ENCODE measurements around the gene RNF44.
A peak's percentile ranks its signal among the peaks of the same experiment; 100 is the strongest.

Gene RNF44

GRCh38 chr5:176573564-176574296, 36.5 kb upstream of the RNF44 start:
- H4K20me1 ChIP-seq, result no peaks in the 10 kb centered on the region
- TF ChIP-seq Cebpa-rat (IDR thresholded peaks at IDR 0.05), result no peak
- no peaks in the 10 kb centered on the region for H3K36me3 ChIP-seq
- H3K27ac ChIP-seq, result no peak overlapping the region
- no peak overlapping the region for H3K9ac ChIP-seq
- no peaks in the 10 kb centered on the region for H3K27me3 ChIP-seq
- H3K4me1 ChIP-seq, result peaks cover 22% of the 10 kb centered on the region
- H3K4me3 ChIP-seq, result no peak overlapping the region
- H3K4me2 ChIP-seq, result no peak overlapping the region
- no peaks in the 10 kb centered on the region for H3K9me3 ChIP-seq

DNA sequence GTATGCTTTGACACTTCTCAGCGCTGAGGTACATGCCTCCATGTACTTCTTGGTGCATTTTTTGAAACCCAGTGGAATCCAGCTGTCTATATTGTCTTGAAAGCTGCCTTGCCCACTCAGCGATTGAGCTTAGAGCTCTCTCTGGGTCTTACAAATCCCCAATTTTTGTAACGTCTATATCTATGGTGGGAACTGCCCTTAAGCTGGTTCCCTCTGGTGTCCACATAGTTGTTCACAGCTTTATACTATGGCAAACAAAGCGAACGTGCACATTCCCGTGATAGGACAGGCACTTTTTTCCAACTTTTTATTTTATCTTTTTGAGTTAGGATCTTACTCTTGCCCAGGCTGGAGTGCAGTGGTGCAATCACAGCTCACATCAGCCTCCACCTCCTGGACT, 32.8 kb upstream of the RNF44 start:
- Histone ChIP-seq H3K4me2 (no peak overlapping the region), H3K27ac (no peak overlapping the region), H3K27me3 (no peaks in the 10 kb centered on the region), H4K20me1 (no peaks in the 10 kb centered on the region), H3K36me3 (no peaks in the 10 kb centered on the region), H3K4me3 (no peak overlapping the region), H3K4me1 (0 out of 2 replicates have a peak, but pooled peaks cover 5% of the 10 kb centered on the region), H3K9me3 (0 out of 2 replicates have a peak, but pooled peaks cover 5% of the 10 kb centered on the region), H3K9ac (no peak overlapping the region)
- TF ChIP-seq Cebpa-rat (IDR thresholded peaks at IDR 0.05), result no peak

DNA sequence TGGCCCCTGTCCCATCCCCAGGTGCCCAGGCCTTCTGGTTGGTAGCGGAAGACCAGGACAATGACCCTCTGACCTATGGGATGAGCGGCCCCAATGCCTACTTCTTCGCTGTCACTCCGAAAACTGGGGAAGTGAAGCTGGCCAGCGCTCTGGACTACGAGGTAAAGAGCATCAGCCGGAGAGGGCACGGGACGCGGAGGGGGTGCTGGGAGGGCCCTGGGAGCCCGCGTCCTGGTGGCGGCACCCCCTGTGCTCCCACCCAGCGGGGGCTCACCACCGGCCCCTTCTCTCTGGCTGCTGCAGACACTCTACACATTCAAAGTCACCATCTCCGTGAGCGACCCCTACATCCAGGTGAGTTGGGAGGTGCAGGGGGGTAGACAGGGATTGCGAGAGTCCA, 31.5 kb upstream of the RNF44 start:
- no peak for TF ChIP-seq Cebpa-rat (IDR thresholded peaks at IDR 0.05)
- H3K9me3 ChIP-seq, result 0 out of 2 replicates have a peak, but pooled peaks cover 5% of the 10 kb centered on the region
- no peaks in the 10 kb centered on the region for H3K36me3 ChIP-seq
- no peaks in the 10 kb centered on the region for H4K20me1 ChIP-seq
- H3K4me2 ChIP-seq, result no peak overlapping the region
- no peak overlapping the region for H3K4me3 ChIP-seq
- H3K27ac ChIP-seq, result no peak overlapping the region
- H3K4me1 ChIP-seq, result 0 out of 2 replicates have a peak, but pooled peaks cover 5% of the 10 kb centered on the region
- H3K27me3 ChIP-seq, result no peaks in the 10 kb centered on the region
- H3K9ac ChIP-seq, result no peak overlapping the region

DNA sequence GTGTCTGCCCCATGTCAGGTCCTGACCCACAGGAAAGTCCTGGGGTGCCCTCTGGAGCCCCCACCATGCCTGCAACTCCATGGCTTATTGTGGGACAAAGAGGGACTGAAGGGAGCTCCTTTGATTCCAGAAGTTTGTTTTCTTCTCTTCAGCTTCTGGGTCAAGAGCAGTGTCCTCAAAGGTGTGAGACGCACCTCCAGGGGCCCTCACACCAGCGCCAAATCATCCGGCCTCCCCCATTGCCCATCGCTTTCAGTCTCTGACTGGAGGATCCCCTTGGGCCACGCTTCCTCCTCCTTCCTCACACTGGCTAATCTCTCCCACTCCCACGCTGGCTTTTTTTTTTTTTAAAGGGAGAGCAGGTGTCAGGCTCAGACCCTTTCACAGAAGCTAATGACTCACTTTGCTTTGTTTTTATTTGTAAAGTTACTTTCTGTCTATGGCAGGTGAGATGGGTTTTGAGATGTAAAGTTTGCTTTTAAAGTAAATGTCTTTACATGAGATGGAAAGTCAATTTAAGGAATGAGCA, 28.6 kb upstream of the RNF44 start:
- Histone ChIP-seq H3K4me2 (no peak overlapping the region), H3K9me3 (0 out of 2 replicates have a peak, but pooled peaks cover 5% of the 10 kb centered on the region), H3K36me3 (no peaks in the 10 kb centered on the region), H4K20me1 (no peaks in the 10 kb centered on the region), H3K27ac (no peak overlapping the region), H3K4me1 (peaks cover 2% of the 10 kb centered on the region), H3K4me3 (no peak overlapping the region), H3K27me3 (no peaks in the 10 kb centered on the region), H3K9ac (no peak overlapping the region)
- no peak for TF ChIP-seq Cebpa-rat (IDR thresholded peaks at IDR 0.05)

DNA sequence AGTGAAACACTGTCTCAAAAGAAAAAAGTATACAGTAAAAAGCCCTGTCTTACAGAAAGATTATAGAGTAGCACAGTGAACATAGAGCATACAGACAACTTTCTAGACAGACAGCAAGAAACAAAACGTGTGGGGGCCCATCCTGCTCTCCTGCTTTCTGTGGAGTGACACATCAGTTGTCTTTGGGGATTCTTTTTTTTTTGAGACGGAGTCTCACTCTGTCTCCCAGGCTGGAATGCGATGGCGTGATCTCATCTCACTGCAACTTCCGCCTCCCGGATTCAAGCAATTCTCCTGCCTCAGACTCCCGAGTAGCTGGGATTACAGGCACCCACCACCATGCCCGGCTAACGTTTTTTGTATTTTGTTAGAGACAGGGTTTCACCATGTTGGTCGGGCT, 26.8 kb upstream of the RNF44 start:
- Histone ChIP-seq H3K27ac (no peak overlapping the region), H4K20me1 (no peaks in the 10 kb centered on the region), H3K36me3 (no peaks in the 10 kb centered on the region), H3K9me3 (0 out of 2 replicates have a peak, but pooled peaks cover 6% of the 10 kb centered on the region), H3K4me1 (peaks cover 19% of the 10 kb centered on the region), H3K27me3 (no peaks in the 10 kb centered on the region), H3K9ac (no peak overlapping the region), H3K4me2 (no peak overlapping the region), H3K4me3 (no peak overlapping the region)
- TF ChIP-seq Cebpa-rat (IDR thresholded peaks at IDR 0.05), result no peak

- Histone ChIP-seq H4K20me1 (no peaks in the 10 kb centered on the region), H3K9ac (no peak overlapping the region), H3K4me2 (no peak overlapping the region), H3K27ac (no peak overlapping the region), H3K9me3 (0 out of 2 replicates have a peak, but pooled peaks cover 9% of the 10 kb centered on the region), H3K36me3 (no peaks in the 10 kb centered on the region), H3K4me3 (no peak overlapping the region), H3K4me1 (peaks cover 29% of the 10 kb centered on the region), H3K27me3 (no peaks in the 10 kb centered on the region)
- TF ChIP-seq Cebpa-rat (IDR thresholded peaks at IDR 0.05), result no peak
Observed at GRCh38 chr5:176562189-176562588, 25.0 kb upstream of the RNF44 start.

- Histone ChIP-seq H3K4me1 (peaks cover 37% of the 10 kb centered on the region), H3K9ac (no peak overlapping the region), H3K9me3 (0 out of 2 replicates have a peak, but pooled peaks cover 4% of the 10 kb centered on the region), H3K27me3 (no peaks in the 10 kb centered on the region), H3K36me3 (no peaks in the 10 kb centered on the region), H3K4me3 (no peak overlapping the region), H3K27ac (no peak overlapping the region), H4K20me1 (no peaks in the 10 kb centered on the region), H3K4me2 (no peak overlapping the region)
- no peak for TF ChIP-seq Cebpa-rat (IDR thresholded peaks at IDR 0.05)
Observed at GRCh38 chr5:176561259-176561658, 24.1 kb upstream of the RNF44 start.

- no peaks in the 10 kb centered on the region for H3K27me3 ChIP-seq
- no peaks in the 10 kb centered on the region for H3K36me3 ChIP-seq
- H3K27ac ChIP-seq, result no peak overlapping the region
- H3K4me1 ChIP-seq, result peaks cover 46% of the 10 kb centered on the region
- H3K9me3 ChIP-seq, result 0 out of 2 replicates have a peak, but pooled peaks cover 4% of the 10 kb centered on the region
- H3K9ac ChIP-seq, result no peak overlapping the region
- peak overlapping the region; percentile 38 for H3K4me2 ChIP-seq
- H3K4me3 ChIP-seq, result no peak overlapping the region
- TF ChIP-seq Cebpa-rat (IDR thresholded peaks at IDR 0.05), result no peak
- no peaks in the 10 kb centered on the region for H4K20me1 ChIP-seq
Observed at GRCh38 chr5:176560364-176560763, 23.2 kb upstream of the RNF44 start.

- TF ChIP-seq Cebpa-rat (IDR thresholded peaks at IDR 0.05), result no peak
- Histone ChIP-seq H3K27me3 (no peaks in the 10 kb centered on the region), H3K4me1 (peaks cover 53% of the 10 kb centered on the region), H3K4me3 (no peak overlapping the region), H3K9me3 (0 out of 2 replicates have a peak, but pooled peaks cover 4% of the 10 kb centered on the region), H3K9ac (no peak overlapping the region), H3K27ac (no peak overlapping the region), H3K4me2 (peak overlapping the region; percentile 38), H4K20me1 (no peaks in the 10 kb centered on the region), H3K36me3 (no peaks in the 10 kb centered on the region)
Observed at GRCh38 chr5:176559683-176560082, 22.5 kb upstream of the RNF44 start.

DNA sequence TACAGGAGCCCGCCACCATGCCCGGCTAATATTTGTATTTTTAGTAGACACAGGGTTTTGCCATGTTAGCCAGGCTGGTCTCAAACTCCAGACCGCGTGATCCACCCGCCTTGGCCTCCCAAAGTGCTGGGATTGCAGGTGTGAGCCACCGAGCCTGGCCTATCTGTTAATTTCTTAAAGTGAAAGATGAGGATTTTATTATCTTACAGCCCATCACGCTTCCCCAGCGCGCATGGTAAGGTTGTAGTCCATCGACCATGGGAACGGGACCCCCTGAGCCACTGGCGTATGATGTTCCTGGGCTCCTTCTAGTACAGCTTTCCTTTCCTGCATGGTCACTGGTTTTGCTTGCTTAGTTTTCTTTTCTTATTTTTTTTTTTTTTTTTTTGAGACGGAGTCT, 20.6 kb upstream of the RNF44 start:
- no peaks in the 10 kb centered on the region for H3K36me3 ChIP-seq
- H3K27ac ChIP-seq, result no peak overlapping the region
- H3K27me3 ChIP-seq, result no peaks in the 10 kb centered on the region
- peaks cover 69% of the 10 kb centered on the region for H3K4me1 ChIP-seq
- no peak overlapping the region for H3K9ac ChIP-seq
- H3K9me3 ChIP-seq, result 0 out of 2 replicates have a peak, but pooled peaks cover 4% of the 10 kb centered on the region
- no peaks in the 10 kb centered on the region for H4K20me1 ChIP-seq
- peak overlapping the region; percentile 51; the same call in 1 of the 2 replicates for H3K4me2 ChIP-seq
- TF ChIP-seq Cebpa-rat (IDR thresholded peaks at IDR 0.05), result no peak
- no peak overlapping the region for H3K4me3 ChIP-seq
